IMR-90 (cell line): Measurements from ENCODE around the gene CMSS1. TPM values are rescaled to one million over a fixed set of nuclear protein-coding genes. Genes with fewer than 3 reads are reported as not detected.
A peak's percentile ranks its signal among the peaks of the same experiment; 100 is the strongest.

ENCODE experiments used
- ATAC-seq: fragments of 200-7000 bp; cut with Tn5 transposase; 2 replicates; pipeline ENCODE4 v1.9.1; 2020; ENCODE audit warnings: low read depth, mild to moderate bottlenecking, moderate library complexity
- BruUV-seq: library from RNA; stranded (reverse); fragments of 400-500 nt; replicated peaks from 2 replicates; lab custom pipeline; 2021; lab: Mats Ljungman, UMichigan
- CTCF ChIA-PET: fragments of 300-600 bp; formaldehyde crosslinking; extraction: SDS; loops from one replicate; lab custom pipeline; 2021; ENCODE audit warnings: antibody characterized with exemption; lab: Yijun Ruan, JAX
- POLR2A ChIA-PET: fragments of 300-600 bp; sonication (Branson Sonifier 250); formaldehyde crosslinking; loops from one replicate; lab custom pipeline; 2022; ENCODE audit warnings: antibody characterized with exemption; ENCODE audit not compliant: unreplicated experiment; lab: Charles Lee
- DNase-seq: peaks from one replicate; pipeline ENCODE4 v3.0.0; 2013
- H2AFZ ChIP-seq: replicated peaks from 2 replicates; pipeline ENCODE3; 2013; ENCODE audit warnings: low read length, mild to moderate bottlenecking; ENCODE audit not compliant: poor library complexity
- H2AK5ac ChIP-seq: 2 replicates; pipeline ENCODE4 v1.6.1; 2013; ENCODE audit warnings: low read depth, low read length, inconsistent platforms
- H2AK9ac ChIP-seq: replicated peaks from 2 replicates; pipeline ENCODE3; 2013; ENCODE audit warnings: mild to moderate bottlenecking, low read depth, low read length, moderate library complexity; ENCODE audit not compliant: poor library complexity
- H2BK120ac ChIP-seq: 2 replicates; pipeline ENCODE4 v1.6.1; 2013; ENCODE audit warnings: low read depth, low read length, inconsistent platforms
- H2BK15ac ChIP-seq: 3 replicates; pipeline ENCODE4 v1.6.1; 2013; ENCODE audit warnings: low read depth, low read length, inconsistent platforms
- H2BK20ac ChIP-seq: 2 replicates; pipeline ENCODE4 v1.6.1; 2013; ENCODE audit warnings: low read depth, mild to moderate bottlenecking, inconsistent platforms, low read length, moderate library complexity
- H2BK5ac ChIP-seq: 2 replicates; pipeline ENCODE4 v1.6.1; 2013; ENCODE audit warnings: mild to moderate bottlenecking, low read depth, low read length, inconsistent platforms; ENCODE audit not compliant: poor library complexity, severe bottlenecking
- H3K14ac ChIP-seq: replicated peaks from 2 replicates; pipeline ENCODE4 v1.6.1; 2013; ENCODE audit warnings: low read depth, low read length, inconsistent platforms
- H3K18ac ChIP-seq: 2 replicates; pipeline ENCODE4 v1.6.1; 2013; ENCODE audit warnings: low read depth, low read length, control low read depth
- H3K23ac ChIP-seq: 2 replicates; pipeline ENCODE4 v1.6.1; 2013; ENCODE audit warnings: low read depth, low read length, inconsistent platforms
- H3K27ac ChIP-seq: 2 replicates; pipeline ENCODE4 v1.5.1; 2013; ENCODE audit warnings: mild to moderate bottlenecking, control low read depth, low read length; ENCODE audit not compliant: insufficient read depth
- H3K27me3 ChIP-seq: 2 replicates; pipeline ENCODE4 v1.6.1; 2013; ENCODE audit warnings: low read length; ENCODE audit not compliant: control insufficient read depth, insufficient read depth
- H3K36me3 ChIP-seq: 2 replicates; pipeline ENCODE4 v1.6.1; 2013; ENCODE audit warnings: low read length, mixed read lengths; ENCODE audit not compliant: control insufficient read depth, insufficient read depth
- H3K4ac ChIP-seq: 2 replicates; pipeline ENCODE4 v1.6.1; 2013; ENCODE audit warnings: low read depth, low read length, inconsistent platforms
- H3K4me1 ChIP-seq: 2 replicates; pipeline ENCODE4 v1.6.1; 2013; ENCODE audit warnings: low read length, mixed read lengths; ENCODE audit not compliant: control insufficient read depth, insufficient read depth
- H3K4me2 ChIP-seq: 2 replicates; pipeline ENCODE4 v1.6.1; 2013; ENCODE audit warnings: low read depth, mild to moderate bottlenecking, control low read depth, low read length, moderate library complexity
- H3K4me3 ChIP-seq: 2 replicates; pipeline ENCODE4 v1.5.1; 2013; ENCODE audit warnings: low read depth, mild to moderate bottlenecking, control low read depth, low read length, moderate library complexity; ENCODE audit not compliant: insufficient read depth
- H3K56ac ChIP-seq: 2 replicates; pipeline ENCODE4 v1.6.1; 2013; ENCODE audit warnings: low read length, inconsistent platforms; ENCODE audit not compliant: insufficient read depth; ENCODE audit errors: extremely low read depth
- H3K79me1 ChIP-seq, 2 experiments: 2 replicates each; pipeline ENCODE4 v1.6.1; 2013; ENCODE audit warnings: low read length in 2 of 2, inconsistent platforms in 1 of 2, low read depth in 1 of 2
- H3K9ac ChIP-seq: 2 replicates; pipeline ENCODE4 v1.6.1; 2013; ENCODE audit warnings: low read depth, low read length, control low read depth
- H3K9me1 ChIP-seq: 2 replicates; pipeline ENCODE4 v1.6.1; 2013; ENCODE audit warnings: low read length, inconsistent platforms; ENCODE audit not compliant: insufficient read depth
- H3K9me3 ChIP-seq: 2 replicates; pipeline ENCODE4 v1.6.1; 2013; ENCODE audit warnings: low read length; ENCODE audit not compliant: control insufficient read depth, insufficient read depth
- H4K20me1 ChIP-seq: 2 replicates; pipeline ENCODE4 v1.6.1; 2013; ENCODE audit warnings: low read length, inconsistent platforms; ENCODE audit not compliant: insufficient read depth
- H4K5ac ChIP-seq: 2 replicates; pipeline ENCODE4 v1.6.1; 2013; ENCODE audit warnings: mild to moderate bottlenecking, low read depth, low read length, control low read depth
- H4K8ac ChIP-seq, 2 experiments: 2 replicates each; pipeline ENCODE4 v1.6.1; 2013; ENCODE audit warnings: low read depth in 2 of 2, low read length in 2 of 2, control low read depth in 1 of 2, inconsistent platforms in 1 of 2
- H4K91ac ChIP-seq: 2 replicates; pipeline ENCODE4 v1.6.1; 2013; ENCODE audit warnings: low read depth, low read length, inconsistent platforms; ENCODE audit not compliant: insufficient read depth
- BHLHE40 ChIP-seq: fragments of 150-350 bp; IDR thresholded peaks from 2 replicates; pipeline ENCODE4 v1.6.1; 2016; ENCODE audit warnings: mild to moderate bottlenecking, low read depth, low read length
- CEBPB ChIP-seq: IDR thresholded peaks from 2 replicates; pipeline ENCODE4 v1.6.1; 2012; ENCODE audit warnings: low read depth, low read length, improper control_type of control experiment
- FOS ChIP-seq: fragments of 150-350 bp; IDR thresholded peaks from 2 replicates; pipeline ENCODE4 v1.6.1; 2016; ENCODE audit warnings: low read depth, low read length
- MAFK ChIP-seq: IDR thresholded peaks from 2 replicates; pipeline ENCODE4 v1.6.1; 2012; ENCODE audit warnings: low read depth, low read length, improper control_type of control experiment
- MAZ ChIP-seq: IDR thresholded peaks from 2 replicates; pipeline ENCODE4 v1.6.1; 2012; ENCODE audit warnings: low read depth, mild to moderate bottlenecking, low read length, improper control_type of control experiment, moderate library complexity, borderline replicate concordance
- MXI1 ChIP-seq: IDR thresholded peaks from 2 replicates; pipeline ENCODE4 v1.6.1; 2012; ENCODE audit warnings: low read depth, mild to moderate bottlenecking, low read length, moderate library complexity, borderline replicate concordance
- NFE2L2 ChIP-seq: fragments of 150-350 bp; IDR thresholded peaks from 2 replicates; pipeline ENCODE4 v1.6.1; 2016; ENCODE audit warnings: low read depth, mild to moderate bottlenecking, low read length
- POLR2A ChIP-seq: IDR thresholded peaks from 2 replicates; pipeline ENCODE4 v1.6.1; 2012; ENCODE audit warnings: mild to moderate bottlenecking, low read depth, low read length
- RAD21 ChIP-seq: IDR thresholded peaks from 2 replicates; pipeline ENCODE4 v1.6.1; 2012; ENCODE audit warnings: low read length, improper control_type of control experiment
- RCOR1 ChIP-seq: IDR thresholded peaks from 2 replicates; pipeline ENCODE4 v1.6.1; 2012; ENCODE audit warnings: mild to moderate bottlenecking, low read length, improper control_type of control experiment; ENCODE audit not compliant: insufficient replicate concordance
- RFX5 ChIP-seq: IDR thresholded peaks from 2 replicates; pipeline ENCODE4 v1.8.0; 2012; ENCODE audit warnings: low read depth, mild to moderate bottlenecking, low read length, moderate library complexity
- SMC3 ChIP-seq: fragments of 150-350 bp; IDR thresholded peaks from 2 replicates; pipeline ENCODE4 v1.6.1; 2016; ENCODE audit warnings: low read depth, mild to moderate bottlenecking, antibody characterized with exemption, low read length, moderate library complexity
- WGBS, 2 experiments: methylation state at CpG; one replicate each; pipeline versions ENCODE4 v1.1.5 to v1.1.7; 2013; ENCODE audit warnings: missing lambda C conversion rate in 2 of 2; ENCODE audit not compliant: insufficient read length in 1 of 2; ENCODE audit errors: extremely low coverage in 2 of 2; 5-methylcytosine and 5-hydroxymethylcytosine counted together
- dilution Hi-C: fragments of 300-500 bp; cut with HindIII; formaldehyde crosslinking; loops from one replicate; pipeline ENCODE4 v1.14.3; 2018; ENCODE audit warnings: low sequenced_read_pairs; ENCODE audit not compliant: unreplicated experiment
- in situ Hi-C: fragments of 300-500 bp; cut with MboI; formaldehyde crosslinking; loops from 3 replicates; pipeline ENCODE4 v1.14.3; 2019; ENCODE audit warnings: low sequenced_read_pairs, inconsistent platforms, mixed read lengths
- intact Hi-C: fragments of 100-400 bp; cut with micrococcal nuclease; formaldehyde crosslinking; loops from 2 replicates; pipeline ENCODE4 v1.10.0; 2022
- polyA plus RNA-seq, 3 experiments: library from polyadenylated mRNA; depleted of rRNA; stranded (reverse); fragments of >200 nt; gene quantifications; 2 replicates each; pipeline ENCODE4 v1.2.3, GENCODE V29; 2012; ENCODE audit warnings: low replicate concordance in 1 of 3
- total RNA-seq: library from RNA; depleted of rRNA; stranded (reverse); fragments of >200 nt; gene quantifications from 2 replicates; pipeline ENCODE4 v1.2.3, GENCODE V29; 2012

Gene CMSS1
- total and polyA plus RNA-seq, 2 of the 4 experiments (the other 2 are of a cell fraction): 12.5 to 13.6 TPM

GRCh38 chr3:100096866-100097265 is 279.2 kb downstream of the CMSS1 start:
- no peak overlapping the region for H2BK20ac ChIP-seq
- H3K14ac ChIP-seq: 0 out of 2 replicates have a peak overlapping the region, but pooled peaks have one; percentile 25
- WGBS, 2 experiments: no CpG with 5 or more reads among the region's 2 CpGs
- H3K9me3 ChIP-seq: no peaks in the 10 kb centered on the region
- H3K27me3 ChIP-seq: no peaks in the 10 kb centered on the region
- H2AFZ ChIP-seq: no peak overlapping the region
- H2BK120ac ChIP-seq: no peak overlapping the region
- CTCF ChIA-PET: no interaction called here
- intact Hi-C loops (no loop called here), in situ Hi-C loops (no loop called here), dilution Hi-C loops (no loop called here)
- no TSS peak for BruUV-seq
- H3K4me2 ChIP-seq: no peak overlapping the region
- no peaks in the 10 kb centered on the region for H3K79me1 ChIP-seq
- no peak overlapping the region for H4K5ac ChIP-seq
- ATAC-seq (no peak), DNase-seq (no peak)
- no peak overlapping the region for H3K56ac ChIP-seq
- no peaks in the 10 kb centered on the region for H4K20me1 ChIP-seq
- peaks cover 9% of the 10 kb centered on the region for H3K4me1 ChIP-seq
- no peak overlapping the region for H3K23ac ChIP-seq
- no peak overlapping the region for H3K4me3 ChIP-seq
- no peak overlapping the region for H3K27ac ChIP-seq
- H4K91ac ChIP-seq: no peak overlapping the region
- H3K4ac ChIP-seq: no peak overlapping the region
- no peak overlapping the region for H2AK5ac ChIP-seq
- H3K9me1 ChIP-seq: peaks cover 4% of the 10 kb centered on the region; the same call in 1 of the 2 replicates
- POLR2A ChIA-PET: no interaction called here
- no peak for TF ChIP-seq MAFK
- no peak for TF ChIP-seq MAZ
- TF ChIP-seq POLR2A: no peak
- no peak for TF ChIP-seq RFX5
- no peak for TF ChIP-seq BHLHE40
- no peak for TF ChIP-seq NFE2L2
- no peak for TF ChIP-seq CEBPB
- TF ChIP-seq SMC3: no peak
- TF ChIP-seq RAD21: no peak
- TF ChIP-seq RCOR1: no peak
- no peak for TF ChIP-seq MXI1
- TF ChIP-seq FOS: no peak
- H2BK5ac ChIP-seq: no peak overlapping the region
- H2BK15ac ChIP-seq: no peak overlapping the region
- H2AK9ac ChIP-seq: no peak overlapping the region
- H4K8ac ChIP-seq: no peak overlapping the region
- H3K36me3 ChIP-seq: no peaks in the 10 kb centered on the region
- H3K9ac ChIP-seq: no peak overlapping the region
- 0 out of 2 replicates have a peak overlapping the region, but pooled peaks have one; percentile 25 for H3K18ac ChIP-seq
